GM18907 (cell line): ENCODE results near the gene LRRC53.

Source experiments
- ATAC-seq: cut with Tn5 transposase; IDR thresholded peaks from one replicate; pipeline ENCODE4 v1.9.1; 2021; ENCODE audit warnings: mild to moderate bottlenecking, moderate library complexity; ENCODE audit not compliant: unreplicated experiment

Gene LRRC53

GRCh38 chr1:74498901-74499300 is 13.5 kb downstream of the LRRC53 start:
- ATAC-seq, result no peak

GRCh38 chr1:74496669-74497068 is 15.7 kb downstream of the LRRC53 start:
- ATAC-seq, result no peak

GRCh38 chr1:74486036-74486435 is 26.4 kb downstream of the LRRC53 start:
- no peak for ATAC-seq

DNA sequence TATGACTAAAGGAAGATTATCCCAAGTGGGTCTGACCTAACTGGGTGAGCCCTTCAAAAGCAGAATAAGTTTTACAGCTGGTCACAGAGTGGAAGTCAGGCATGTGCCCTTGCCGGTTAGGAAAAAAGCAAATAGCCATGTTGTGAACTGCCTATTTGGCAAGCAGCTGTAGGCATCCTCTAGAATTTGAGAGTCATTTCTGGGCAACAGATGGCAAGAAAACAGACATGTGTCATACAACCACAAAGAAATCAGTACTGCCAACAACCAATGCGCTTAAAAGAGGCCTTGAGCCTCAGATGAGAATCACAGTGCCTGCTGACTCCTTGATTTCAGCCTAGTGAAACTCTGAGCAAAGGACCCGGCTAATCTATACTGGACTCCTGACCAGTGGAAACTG is 26.8 kb downstream of the LRRC53 start:
- ATAC-seq, result no peak

DNA sequence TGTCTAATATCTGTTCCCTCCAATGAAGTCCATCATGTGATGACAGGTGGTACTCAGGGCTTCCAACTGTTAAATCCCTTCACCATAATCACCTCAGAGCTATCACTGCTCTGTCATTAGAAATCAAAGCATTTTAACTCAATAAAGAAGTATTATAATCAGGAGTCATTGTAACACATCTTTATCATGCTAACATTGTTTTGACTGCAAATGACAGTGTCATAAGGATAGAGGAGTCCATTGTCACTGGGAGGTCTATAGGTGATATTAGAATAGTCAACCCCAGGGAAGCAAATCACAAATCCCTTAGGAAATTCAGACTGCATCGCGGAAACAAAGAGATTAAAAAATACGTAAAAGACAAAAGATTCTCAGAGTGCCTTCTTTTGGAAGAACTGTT is 30.8 kb downstream of the LRRC53 start:
- ATAC-seq, result no peak

DNA sequence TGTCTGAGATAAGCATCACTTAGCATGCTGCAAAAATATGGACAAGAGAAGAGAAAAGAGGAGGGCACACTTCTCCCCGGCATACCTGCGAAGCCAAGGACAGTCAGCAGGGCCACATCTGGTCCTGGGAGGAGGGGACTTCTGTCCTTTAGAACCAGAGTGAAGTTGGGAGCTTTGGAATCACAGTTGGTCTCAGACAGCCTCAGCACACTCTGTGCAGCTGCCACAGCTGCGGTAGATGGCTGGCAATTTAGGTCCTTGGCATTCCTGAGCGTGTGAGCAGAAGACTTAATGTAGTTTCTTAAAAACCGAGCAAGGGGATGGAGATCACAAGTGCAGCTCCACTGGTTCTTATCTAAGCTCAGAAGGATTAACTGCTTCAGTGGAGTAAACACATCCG is 32.3 kb downstream of the LRRC53 start:
- no peak for ATAC-seq

DNA sequence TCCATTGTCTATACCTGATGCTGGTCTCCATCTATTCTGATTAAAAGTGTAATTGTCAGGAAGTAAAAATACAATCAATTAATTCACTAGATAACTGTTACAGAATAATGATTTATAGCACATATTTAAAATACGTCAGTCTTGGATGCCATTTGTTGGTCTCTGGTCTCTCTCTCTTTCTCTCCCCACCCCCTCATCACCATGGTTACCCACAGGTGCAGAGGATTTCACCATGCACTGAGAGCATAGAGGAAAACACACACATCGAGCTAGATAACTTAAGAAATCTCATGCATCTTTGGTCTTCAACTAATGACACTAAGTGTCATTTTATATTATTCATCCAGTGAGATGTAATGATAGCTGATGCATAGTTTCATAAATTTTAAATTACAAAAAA is 33.4 kb downstream of the LRRC53 start:
- ATAC-seq, result no peak

- ATAC-seq, result no peak
These were observed 37.8 kb downstream of the LRRC53 start for GRCh38 chr1:74474585-74474984.

DNA sequence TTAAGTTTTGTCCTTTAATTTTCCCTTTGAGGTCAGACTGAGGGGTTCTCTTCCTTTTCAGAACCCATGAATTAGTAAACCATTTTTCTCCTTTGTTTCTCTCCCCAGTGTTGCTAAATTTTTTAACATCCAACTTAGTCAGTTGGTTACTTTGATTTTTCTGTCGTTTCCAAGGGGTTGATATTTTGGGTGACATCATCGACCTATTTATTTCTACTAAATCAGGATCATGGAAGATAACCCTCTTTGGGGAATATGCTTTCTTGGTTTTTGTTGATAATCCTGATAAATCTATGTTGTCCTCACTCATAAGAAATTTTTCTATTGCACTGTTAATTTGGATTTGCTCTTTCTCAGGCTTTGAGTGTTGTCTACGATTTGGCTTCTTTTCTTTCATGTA is 40.9 kb downstream of the LRRC53 start:
- ATAC-seq, result no peak

- ATAC-seq, result no peak
These were observed 41.5 kb downstream of the LRRC53 start for GRCh38 chr1:74470936-74471335.

- no peak for ATAC-seq
These were observed 42.2 kb downstream of the LRRC53 start for GRCh38 chr1:74470251-74470650.

- peak; percentile 67 for ATAC-seq
These were observed 43.3 kb downstream of the LRRC53 start for GRCh38 chr1:74468982-74469603.

- no peak for ATAC-seq
These were observed 44.5 kb downstream of the LRRC53 start for GRCh38 chr1:74467786-74468377.

DNA sequence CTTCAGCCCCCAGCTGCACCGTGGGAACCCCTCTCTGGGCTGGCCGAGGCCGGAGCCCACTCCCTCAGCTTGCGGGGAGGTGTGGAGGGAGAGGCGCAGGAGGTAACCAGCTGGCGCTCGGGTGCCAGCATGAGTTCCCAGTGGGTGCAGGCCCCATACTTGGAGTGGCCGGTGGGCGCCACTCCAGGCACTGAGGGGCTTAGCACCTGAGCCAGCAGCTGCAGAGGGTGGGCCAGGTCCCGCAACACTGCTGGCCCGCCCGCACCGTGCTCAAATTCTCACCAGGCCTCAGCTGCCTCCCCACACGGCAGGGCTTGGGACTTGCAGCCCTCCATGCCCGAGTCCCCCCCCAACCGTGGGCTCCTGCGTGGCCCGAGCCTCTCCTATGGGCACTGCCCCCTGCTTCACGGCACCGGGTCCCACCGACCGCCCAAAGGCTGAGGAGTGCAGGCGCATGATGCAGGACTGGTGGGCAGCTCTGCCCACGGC is 47.2 kb downstream of the LRRC53 start:
- ATAC-seq, result no peak

DNA sequence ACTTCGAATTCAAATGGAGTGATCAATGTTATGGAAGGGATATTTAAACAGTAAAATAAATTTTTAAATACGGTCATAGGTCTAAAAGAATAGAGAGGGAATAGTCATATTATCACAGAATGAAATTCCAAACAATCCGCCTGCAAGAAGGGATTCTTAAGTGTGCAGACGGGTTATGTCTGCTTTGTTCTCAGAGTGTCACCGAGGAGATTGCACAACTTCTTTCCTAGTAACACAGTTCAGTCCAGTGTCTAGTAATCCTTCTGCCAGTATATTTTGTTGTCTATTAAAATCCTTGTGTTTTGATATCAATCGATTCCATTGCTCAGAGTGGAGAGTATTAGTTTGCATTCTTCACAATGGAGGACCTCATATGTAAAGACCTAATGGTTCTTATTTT is 48.4 kb downstream of the LRRC53 start:
- ATAC-seq, result no peak

DNA sequence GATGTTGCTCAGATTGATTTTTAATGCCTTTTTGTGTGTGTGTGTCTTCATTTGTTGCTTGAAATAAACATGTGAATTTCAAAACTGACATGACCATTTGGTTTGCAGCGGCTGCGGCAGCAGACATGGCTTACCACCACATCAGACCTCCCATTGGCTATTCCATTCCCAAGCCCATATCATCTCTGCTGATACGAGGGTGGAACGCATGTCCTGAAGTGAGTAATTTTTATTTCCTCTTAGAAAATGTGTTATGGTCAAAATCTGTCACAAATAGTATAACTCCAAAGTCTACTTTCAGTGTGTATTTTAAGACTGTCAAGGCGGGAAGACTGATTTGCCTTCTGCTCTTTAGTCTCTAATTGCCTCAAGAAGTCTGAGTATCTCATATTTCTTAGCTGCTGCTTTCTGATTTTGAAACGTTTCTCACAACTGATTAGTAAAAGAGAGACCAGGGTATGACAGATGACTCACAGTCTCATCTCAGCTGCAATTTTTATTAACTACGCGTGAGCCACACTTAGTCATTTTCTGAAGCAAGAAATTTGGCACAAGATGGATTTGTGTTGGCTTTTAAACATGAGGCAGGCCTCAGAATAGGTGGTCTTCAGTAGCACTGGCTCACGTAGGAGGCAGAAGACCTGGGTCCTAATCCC is 49.0 kb downstream of the LRRC53 start:
- ATAC-seq, result peak; percentile 42

DNA sequence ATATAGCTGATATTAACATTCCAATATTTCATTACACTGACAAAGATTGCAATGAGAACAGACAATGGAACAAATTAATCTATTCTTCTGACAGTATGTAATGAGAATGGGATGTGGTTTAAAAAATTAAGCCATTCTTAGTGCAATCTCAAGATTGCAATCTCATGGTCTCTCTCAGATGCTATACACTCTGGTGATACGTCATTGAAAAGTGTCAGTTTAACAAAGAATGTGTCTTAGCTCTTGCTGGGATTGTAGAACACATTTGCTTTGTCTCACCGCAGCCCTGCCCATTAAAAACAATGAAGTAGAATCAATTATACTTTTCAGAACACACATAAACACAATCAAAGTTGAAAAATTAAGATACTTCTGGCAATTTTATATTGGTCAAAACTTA is 55.2 kb downstream of the LRRC53 start:
- no peak for ATAC-seq

DNA sequence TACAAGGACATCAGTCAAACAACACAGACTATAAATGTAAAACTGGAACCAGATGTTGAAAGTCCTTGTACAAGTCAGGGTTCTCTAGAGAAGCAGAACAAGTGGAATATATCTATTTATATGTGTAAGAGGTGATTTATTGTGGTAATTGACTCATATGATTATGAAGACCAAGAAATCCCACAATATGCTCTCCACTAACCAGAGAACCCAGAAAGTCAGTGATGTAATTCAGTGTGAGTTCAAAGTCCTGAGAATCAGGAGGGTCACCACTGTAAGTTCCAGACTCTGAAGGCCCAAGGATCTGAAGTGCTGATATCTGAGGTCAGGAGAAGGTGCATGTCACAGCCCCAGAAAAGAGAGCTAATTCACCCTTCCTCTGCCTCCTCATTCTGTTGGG is 57.0 kb downstream of the LRRC53 start:
- ATAC-seq, result no peak

- ATAC-seq, result no peak
These were observed 59.1 kb downstream of the LRRC53 start for GRCh38 chr1:74453277-74453676.

DNA sequence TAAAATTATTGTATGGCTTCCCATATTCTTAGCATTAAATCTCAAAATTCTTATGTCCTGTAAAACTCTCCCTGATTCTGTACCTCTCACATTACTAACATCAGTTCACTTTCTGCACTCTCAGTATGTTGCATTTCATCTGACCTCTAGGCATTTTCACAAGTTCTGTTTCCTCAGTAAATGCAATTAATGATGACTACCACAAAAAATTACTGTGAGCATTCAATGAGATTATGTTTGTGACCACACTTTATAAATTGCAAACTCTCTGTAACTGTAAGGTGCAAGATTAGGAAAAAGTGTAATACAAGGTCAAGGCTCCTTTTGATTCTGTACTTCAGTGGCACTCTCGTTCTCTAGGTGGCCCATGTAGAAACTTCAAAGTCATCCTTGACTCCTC is 60.4 kb downstream of the LRRC53 start:
- no peak for ATAC-seq

- ATAC-seq, result no peak
These were observed 75.4 kb downstream of the LRRC53 start for GRCh38 chr1:74437035-74437434.

- no peak for ATAC-seq
These were observed 76.3 kb downstream of the LRRC53 start for GRCh38 chr1:74436078-74436477.
